GM12878 (cell line): ENCODE results near the gene CCDC80. TPM values are rescaled to one million over a fixed set of nuclear protein-coding genes. Genes with fewer than 3 reads are reported as not detected.

Source experiments
- ATAC-seq: fragments of 200-7000 bp; cut with Tn5 transposase; 3 replicates; pipeline ENCODE4 v1.9.1; 2020; ENCODE audit warnings: mild to moderate bottlenecking, moderate library complexity
- BruUV-seq: library from RNA; stranded (reverse); fragments of 400-500 nt; replicated peaks from 2 replicates; lab custom pipeline; 2021; lab: Mats Ljungman, UMichigan
- CTCF ChIA-PET: fragments of 300-600 bp; sonication (Branson Sonifier 250); formaldehyde crosslinking; extraction: SDS; loops from one replicate; lab custom pipeline; 2021; ENCODE audit warnings: inconsistent platforms; lab: Yijun Ruan, JAX
- POLR2A ChIA-PET: fragments of 350-600 bp; formaldehyde crosslinking; extraction: SDS; loops from one replicate; lab custom pipeline; 2021; ENCODE audit warnings: inconsistent platforms; lab: Charles Lee
- RAD21 ChIA-PET: fragments of 300-600 bp; sonication (Branson Sonifier 250); formaldehyde crosslinking; loops from one replicate; lab custom pipeline; 2023; ENCODE audit warnings: antibody characterized with exemption; ENCODE audit not compliant: unreplicated experiment; lab: Charles Lee
- SMC1A ChIA-PET: fragments of 300-600 bp; sonication (Branson Sonifier 250); formaldehyde crosslinking; loops from one replicate; lab custom pipeline; 2023; ENCODE audit not compliant: unreplicated experiment, uncharacterized antibody; lab: Charles Lee
- DNase-seq: peaks from one replicate; pipeline ENCODE4 v3.0.0-alpha.2; 2011; ENCODE audit warnings: low read depth, low spot score
- FAIRE-seq: peaks from 3 replicates; lab custom pipeline; 2011; peaks lifted over from hg19 to GRCh38; lab: Jason Lieb, UNC
- H2AFZ ChIP-seq: 2 replicates; pipeline ENCODE4 v1.6.0; 2011; ENCODE audit warnings: low read depth, low read length, control low read depth; ENCODE audit not compliant: control insufficient read depth
- H3K27ac ChIP-seq: 2 replicates; pipeline ENCODE4 v1.5.1; 2011; ENCODE audit warnings: control low read depth; ENCODE audit not compliant: control insufficient read depth, insufficient read depth
- H3K27me3 ChIP-seq, 2 experiments: replicated peaks in 1 of 2; 2 replicates each; pipeline versions ENCODE4 v1.6.0 to v1.6.1; 2011; ENCODE audit warnings: low read length in 1 of 2; ENCODE audit not compliant: control insufficient read depth in 2 of 2, insufficient read depth in 2 of 2
- H3K36me3 ChIP-seq, 2 experiments: 2 replicates each; pipeline ENCODE4 v1.5.1; 2011; ENCODE audit warnings: low read length in 1 of 2; ENCODE audit not compliant: control insufficient read depth in 2 of 2, insufficient read depth in 2 of 2
- H3K4me1 ChIP-seq: 2 replicates; pipeline ENCODE4 v1.6.1; 2011; ENCODE audit warnings: mild to moderate bottlenecking, low read length, moderate library complexity, mixed read lengths; ENCODE audit not compliant: control insufficient read depth, insufficient read depth
- H3K4me2 ChIP-seq: 2 replicates; pipeline ENCODE4 v1.6.0; 2011; ENCODE audit warnings: control low read depth; ENCODE audit not compliant: control insufficient read depth, insufficient read depth
- H3K4me3 ChIP-seq: fragments of 200-600 bp; sonication (generic); 2 replicates; pipeline ENCODE4 v1.5.1; 2016
- H3K79me2 ChIP-seq: 2 replicates; pipeline ENCODE4 v1.6.0; 2011; ENCODE audit warnings: low read length; ENCODE audit not compliant: control insufficient read depth, insufficient read depth
- H3K9ac ChIP-seq: 2 replicates; pipeline ENCODE4 v1.8.0; 2011; ENCODE audit warnings: low read length, control low read depth, mixed read lengths; ENCODE audit not compliant: control insufficient read depth, insufficient read depth
- H3K9me3 ChIP-seq: replicated peaks from 3 replicates; pipeline ENCODE4 v1.5.1; 2011; ENCODE audit warnings: mild to moderate bottlenecking, low read length; ENCODE audit not compliant: control insufficient read depth, insufficient read depth
- H4K20me1 ChIP-seq: 2 replicates; pipeline ENCODE4 v1.6.0; 2011; ENCODE audit not compliant: control insufficient read depth, insufficient read depth
- EP300 ChIP-seq, 2 experiments: fragments of 150-350 bp in 1 of 2; IDR thresholded peaks; 2 replicates each; pipeline ENCODE4 v1.6.1; 2011 to 2012; ENCODE audit warnings: low read depth in 2 of 2, low read length in 2 of 2, borderline replicate concordance in 1 of 2, improper control_type of control experiment in 1 of 2, inconsistent platforms in 1 of 2; ENCODE audit not compliant: control insufficient read depth in 1 of 2
- FOXK2 ChIP-seq: fragments of 450-650 bp; IDR thresholded peaks from 2 replicates; pipeline ENCODE4 v1.6.1; 2017; ENCODE audit warnings: mild to moderate bottlenecking, moderate library complexity
- HDAC6 ChIP-seq: fragments of 200-600 bp; sonication (generic); IDR thresholded peaks from one replicate; pipeline ENCODE4 v1.8.0; 2017; ENCODE audit warnings: antibody characterized with exemption; ENCODE audit not compliant: unreplicated experiment
- HDGF ChIP-seq: fragments of 450-650 bp; IDR thresholded peaks from 2 replicates; pipeline ENCODE4 v1.6.1; 2016; ENCODE audit warnings: antibody characterized with exemption
- NFXL1 ChIP-seq: fragments of 450-650 bp; IDR thresholded peaks from 2 replicates; pipeline ENCODE4 v1.6.1; 2017; ENCODE audit warnings: antibody characterized with exemption, mild to moderate bottlenecking, borderline replicate concordance
- RAD21 ChIP-seq: IDR thresholded peaks from 2 replicates; pipeline ENCODE4 v1.6.1; 2011; ENCODE audit warnings: mild to moderate bottlenecking, low read depth, low read length, moderate library complexity; ENCODE audit not compliant: insufficient read depth
- RFX5 ChIP-seq: IDR thresholded peaks from 2 replicates; pipeline ENCODE4 v1.6.1; 2011; ENCODE audit warnings: low read depth, low read length, improper control_type of control experiment
- RUNX3 ChIP-seq: IDR thresholded peaks from 2 replicates; pipeline ENCODE4 v1.6.1; 2012; ENCODE audit warnings: low read length, inconsistent platforms
- SPI1 ChIP-seq: IDR thresholded peaks from 2 replicates; pipeline ENCODE4 v1.6.1; 2011; ENCODE audit warnings: low read depth, mild to moderate bottlenecking, low read length, moderate library complexity, borderline replicate concordance; ENCODE audit not compliant: insufficient read depth
- SRF ChIP-seq, 2 experiments: IDR thresholded peaks; 2 replicates each; pipeline ENCODE4 v1.6.1; 2011; ENCODE audit warnings: low read depth in 2 of 2, low read length in 2 of 2, mild to moderate bottlenecking in 1 of 2, moderate library complexity in 1 of 2
- STAT1 ChIP-seq: fragments of 450-650 bp; conservative IDR thresholded peaks from 2 replicates; pipeline ENCODE4 v1.6.1; 2014; ENCODE audit warnings: antibody characterized with exemption, mild to moderate bottlenecking
- ZBED1 ChIP-seq: IDR thresholded peaks from 2 replicates; pipeline ENCODE4 v1.6.1; 2016; ENCODE audit warnings: borderline replicate concordance
- ZBTB11 ChIP-seq: fragments of 450-650 bp; formaldehyde crosslinking; IDR thresholded peaks from 2 replicates; pipeline ENCODE4 v1.5.0; 2022; ENCODE audit warnings: mild to moderate bottlenecking, missing genetic modification characterization
- WGBS: methylation state at CpG from one replicate; pipeline ENCODE4 v1.1.6; 2016; ENCODE audit warnings: low lambda C conversion rate; ENCODE audit not compliant: insufficient replicate concordance, insufficient coverage; ENCODE audit errors: missing lambda C conversion rate; 5-methylcytosine and 5-hydroxymethylcytosine counted together
- in situ Hi-C: fragments of 300-500 bp; cut with MboI; formaldehyde crosslinking; loops from 9 replicates; pipeline ENCODE4 v1.14.3; 2018; ENCODE audit warnings: mixed read lengths
- intact Hi-C: fragments of 100-400 bp; cut with micrococcal nuclease; formaldehyde crosslinking; loops from one replicate; pipeline ENCODE4 v1.14.2; 2022; ENCODE audit not compliant: unreplicated experiment
- polyA plus RNA-seq, 11 experiments: library from polyadenylated mRNA; depleted of rRNA in 4 of 11; unstranded in 6 of 11; stranded (reverse) in 5 of 11; fragments of >200 nt; fragmentation: Nextera tagmentation in 4 of 11; fragmentation: Illumina TruSeq in 1 of 11; extraction: Ambion mirVana in 4 of 11; extraction: Trizol in 1 of 11; gene quantifications; 1 replicate in 1 of 11; 2 replicates in 10 of 11; pipeline versions ENCODE4 v1.2.1 to v1.2.3, GENCODE V29; 2011 to 2016; ENCODE audit warnings: inconsistent platforms in 2 of 11, missing spikeins in 2 of 11, low read depth in 1 of 11
- total RNA-seq, 4 experiments: library from RNA; depleted of rRNA in 3 of 4; stranded (reverse); fragments of >200 nt in 3 of 4; fragmentation: Illumina TruSeq in 1 of 4; extraction: Trizol in 1 of 4; gene quantifications; 2 replicates each; pipeline versions ENCODE4 v1.2.1 to v1.2.3, GENCODE V29; 2013 to 2021

Gene CCDC80
- total and polyA plus RNA-seq, 10 of the 15 experiments (the other 5 are each of a cell fraction or from before 2014, with no cell fraction given): 0.01 to 0.59 (median 0.21) TPM; not detected in 5

DNA sequence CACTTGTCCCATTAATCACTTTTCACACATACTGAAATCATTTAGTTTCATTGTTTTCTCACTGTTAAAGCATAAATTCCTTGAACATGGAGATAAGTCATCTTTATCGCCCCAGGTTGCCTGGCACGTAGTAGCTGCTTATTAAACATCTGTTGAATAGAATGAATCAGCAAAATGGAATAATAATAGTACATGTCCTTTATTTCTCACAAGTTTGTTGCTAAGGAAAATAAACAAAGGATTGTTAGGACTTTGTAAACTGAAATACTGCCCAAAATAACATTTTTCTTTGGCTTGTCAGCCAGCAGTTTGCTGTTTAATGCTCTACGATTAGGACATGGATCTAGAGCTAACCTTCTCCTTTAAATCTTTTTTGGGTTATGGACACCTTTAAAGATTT is 61.2 kb downstream of the CCDC80 start:
- no peaks in the 10 kb centered on the region for H3K9me3 ChIP-seq
- BruUV-seq: no TSS peak
- no peaks in the 10 kb centered on the region for H3K4me1 ChIP-seq
- intact Hi-C loops (loop anchor here (5.0 kb wide), 1 partner anchor 398 kb away; the partner anchor contains the start of gene CD200R1), in situ Hi-C loops (no loop called here)
- peaks cover 0 to 9% of the 10 kb centered on the region in 2 experiments; a peak in 2 of 4 replicates for H3K36me3 ChIP-seq
- no peak for FAIRE-seq
- no peak for DNase-seq
- H4K20me1 ChIP-seq: no peaks in the 10 kb centered on the region
- no peak overlapping the region for H3K27ac ChIP-seq
- 100% methylated on average over 3 of the region's 3 CpGs for WGBS
- ChIA-PET SMC1A (interaction anchor here (0.7 to 2.6 kb wide), 5 partner anchors 8 to 468 kb away, joined by 3 to 13 read pairs (median 3); no protein-coding TSS in a partner anchor), RAD21 (no interaction called here), CTCF (interaction anchor here (0.8 to 1.6 kb wide), 4 partner anchors 12 to 64 kb away, joined by 3 to 8 read pairs (median 3); no protein-coding TSS in a partner anchor), POLR2A (no interaction called here)
- no peak overlapping the region for H3K4me2 ChIP-seq
- no peaks in the 10 kb centered on the region for H3K27me3 ChIP-seq
- H3K79me2 ChIP-seq: no peaks in the 10 kb centered on the region
- no peak for ATAC-seq
- H2AFZ ChIP-seq: no peak overlapping the region
- no peak for TF ChIP-seq ZBED1
- no peak for TF ChIP-seq EP300 (IDR thresholded peaks at IDR 0.05; ENCODE audit: borderline replicate concordance in 1 of 2, control insufficient read depth in 1 of 2, low read depth in 2 of 2, low read length in 2 of 2)
- TF ChIP-seq NFXL1: no peak
- TF ChIP-seq STAT1: no peak
- no peak for TF ChIP-seq RFX5
- no peak for TF ChIP-seq FOXK2
- no peak for TF ChIP-seq HDAC6
- H3K9ac ChIP-seq: no peak overlapping the region
- no peak overlapping the region for H3K4me3 ChIP-seq

- CTCF ChIA-PET: interaction anchor here (0.9 to 1.6 kb wide), 5 partner anchors 12 to 286 kb away, joined by 3 to 8 read pairs (median 3); partner anchors contain the start of gene SLC9C1
- H3K4me2 ChIP-seq: no peak overlapping the region
- 44% methylated on average over 3 of the region's 3 CpGs for WGBS
- SMC1A ChIA-PET: interaction anchor here (0.7 to 2.6 kb wide), 7 partner anchors 9 to 468 kb away, joined by 3 to 13 read pairs (median 4); no protein-coding TSS in a partner anchor
- DNase-seq (no peak), ATAC-seq (no peak), FAIRE-seq (peak; percentile 13)
- no peak overlapping the region for H3K4me3 ChIP-seq
- no peaks in the 10 kb centered on the region for H3K9me3 ChIP-seq
- in situ Hi-C loops: no loop called here
- POLR2A ChIA-PET: no interaction called here
- H2AFZ ChIP-seq: no peak overlapping the region
- H4K20me1 ChIP-seq: no peaks in the 10 kb centered on the region
- H3K4me1 ChIP-seq: no peaks in the 10 kb centered on the region
- RAD21 ChIA-PET: interaction anchor here (1.1 to 1.5 kb wide), 2 partner anchors 10 to 14 kb away, joined by 3 to 6 read pairs; no protein-coding TSS in a partner anchor
- no peak overlapping the region for H3K9ac ChIP-seq
- intact Hi-C loops: no loop called here
- BruUV-seq: no TSS peak
- no peak overlapping the region for H3K27ac ChIP-seq
- H3K36me3 ChIP-seq: peaks cover 0 to 8% of the 10 kb centered on the region in 2 experiments; a peak in 2 of 4 replicates
- no peaks in the 10 kb centered on the region for H3K79me2 ChIP-seq
- no peaks in the 10 kb centered on the region for H3K27me3 ChIP-seq
- TF ChIP-seq ZBTB11 (CRISPR knock-in tag) (no peak), RUNX3 (no peak), HDGF (no peak), SRF (IDR thresholded peaks at IDR 0.05; ENCODE audit: low read depth in 2 of 2, low read length in 2 of 2) (no peak), SPI1 (peak; percentile 48; the same call in 1 of the 2 replicates), RAD21 (no peak)
Observed at GRCh38 chr3:112579232-112579631, 61.7 kb downstream of the CCDC80 start.
